T-helper 2 cell (primary cell): ENCODE results near the gene AKAP13.
A peak's percentile ranks its signal among the peaks of the same experiment; 100 is the strongest.

ENCODE experiments used
- DNase-seq, 5 experiments: peaks; one replicate each; pipeline versions ENCODE4 v3.0.0 to v3.0.0-alpha.2; 2012 to 2022

AKAP13 gene

DNA sequence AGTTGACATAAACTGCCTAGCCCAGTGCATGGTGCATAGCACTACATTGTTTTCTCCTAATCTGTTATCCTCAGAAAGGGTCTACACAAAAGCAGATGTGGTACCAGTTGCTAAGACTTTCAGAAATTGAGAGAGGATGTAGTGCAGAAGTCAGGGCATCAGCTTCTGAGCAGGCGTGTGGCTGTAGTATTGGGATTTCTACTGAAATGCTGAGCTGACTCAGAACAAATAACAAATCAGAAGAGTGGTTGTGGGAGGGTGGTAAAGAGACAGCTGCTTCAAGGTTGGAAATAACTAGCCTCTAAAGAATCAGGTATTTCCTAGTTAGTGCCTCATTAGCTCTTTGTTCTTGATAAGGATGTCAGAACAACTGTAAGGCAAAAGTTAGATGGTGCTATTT is 161.3 kb downstream of the AKAP13 start:
- peak in 1 of 5 experiments; percentile 93 for DNase-seq

- no peak for DNase-seq
These were observed 162.1 kb downstream of the AKAP13 start for GRCh38 chr15:85542488-85542887.

DNA sequence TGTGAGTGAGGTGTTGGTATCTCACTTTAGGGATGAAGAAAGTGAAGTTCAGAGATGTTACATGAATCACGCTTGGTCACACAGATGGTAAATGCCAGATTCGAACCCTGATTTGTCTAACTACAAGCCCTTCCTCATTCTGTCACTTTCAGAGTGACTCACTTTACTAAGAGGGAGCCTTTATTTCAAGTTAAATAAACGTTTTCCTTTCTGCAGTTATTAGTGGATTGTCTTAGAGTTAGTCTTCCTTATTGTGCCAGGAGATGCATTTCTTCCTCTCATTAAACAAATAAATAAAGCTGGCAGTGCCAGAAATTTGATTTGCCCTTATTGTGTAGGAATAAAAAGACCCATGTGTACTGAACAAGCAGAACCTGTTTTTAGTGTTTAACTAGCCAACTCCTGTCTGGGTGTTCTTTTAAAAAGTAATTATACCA is 162.5 kb downstream of the AKAP13 start:
- DNase-seq: peak in 1 of 5 experiments; percentile 83

- peak in 2 of 5 experiments; percentile 52 to 81 for DNase-seq
These were observed 163.3 kb downstream of the AKAP13 start for GRCh38 chr15:85543741-85544155.

DNA sequence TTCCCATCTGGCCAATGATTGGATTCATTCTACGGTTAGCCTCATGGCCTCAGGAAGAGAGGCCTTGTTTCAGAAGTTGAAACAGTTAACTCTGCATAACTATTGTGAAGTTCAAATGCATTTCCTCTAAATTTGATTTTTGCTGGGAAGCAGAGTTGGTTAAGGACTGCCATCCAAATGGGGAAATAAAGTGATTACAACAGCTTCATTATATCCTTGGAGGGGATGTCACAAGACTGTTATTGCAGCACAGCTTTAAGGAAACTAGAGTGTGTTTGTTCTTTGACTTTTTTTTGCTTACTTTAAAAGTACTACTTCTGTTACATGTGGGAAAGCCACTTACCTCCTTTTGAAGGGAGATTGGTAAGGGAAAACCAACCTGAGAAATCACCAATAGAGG is 164.8 kb downstream of the AKAP13 start:
- DNase-seq: no peak

GRCh38 chr15:85545752-85546151 is 165.3 kb downstream of the AKAP13 start:
- no peak for DNase-seq

DNA sequence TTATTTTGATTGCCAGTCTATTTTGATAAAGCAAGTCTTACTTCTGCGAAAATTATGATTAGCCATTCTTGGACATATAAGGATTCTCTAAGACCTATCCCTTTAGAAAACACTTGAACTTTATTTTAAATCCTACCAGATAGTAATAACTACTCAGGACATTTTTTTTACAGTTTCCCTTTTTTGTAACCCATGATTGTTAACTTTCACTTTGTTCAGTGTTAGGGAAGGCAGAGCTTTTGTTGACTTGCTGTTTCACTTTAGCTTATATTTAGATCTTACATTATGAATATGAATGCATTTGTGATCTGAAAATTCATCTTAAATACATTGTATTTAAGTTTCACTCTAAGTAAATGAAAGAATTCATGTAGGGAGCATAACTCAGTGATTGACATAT is 167.0 kb downstream of the AKAP13 start:
- no peak for DNase-seq

GRCh38 chr15:85550283-85550682 is 169.9 kb downstream of the AKAP13 start:
- no peak for DNase-seq

DNA sequence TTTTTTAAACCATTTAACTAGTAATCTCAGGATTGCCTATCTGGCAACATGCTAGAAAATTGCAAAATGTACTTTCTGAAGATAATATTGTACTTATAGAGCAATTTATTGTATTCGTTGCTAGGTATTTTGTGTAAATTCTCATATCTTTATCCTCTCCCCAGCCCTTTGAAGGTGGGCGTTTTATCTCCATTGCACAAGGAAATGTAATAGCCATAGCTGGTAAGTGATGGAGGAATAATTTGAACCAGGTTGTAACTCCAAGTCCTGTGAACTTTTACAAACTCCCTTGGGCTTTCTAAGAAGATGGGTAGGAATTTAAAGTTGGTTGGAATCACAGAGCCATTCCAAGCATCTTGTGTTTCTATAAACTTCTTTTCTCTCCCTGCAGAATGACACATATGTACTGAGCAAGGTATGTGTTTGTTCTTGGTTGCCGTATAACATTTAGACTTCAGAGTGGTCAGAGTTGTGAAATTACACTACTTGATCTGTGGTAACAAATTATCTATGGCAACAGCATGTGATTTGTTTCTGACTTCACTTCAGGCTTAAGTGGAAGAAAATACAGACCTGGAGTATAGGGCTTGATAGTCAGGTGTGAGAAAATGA is 170.9 kb downstream of the AKAP13 start:
- DNase-seq: no peak

DNA sequence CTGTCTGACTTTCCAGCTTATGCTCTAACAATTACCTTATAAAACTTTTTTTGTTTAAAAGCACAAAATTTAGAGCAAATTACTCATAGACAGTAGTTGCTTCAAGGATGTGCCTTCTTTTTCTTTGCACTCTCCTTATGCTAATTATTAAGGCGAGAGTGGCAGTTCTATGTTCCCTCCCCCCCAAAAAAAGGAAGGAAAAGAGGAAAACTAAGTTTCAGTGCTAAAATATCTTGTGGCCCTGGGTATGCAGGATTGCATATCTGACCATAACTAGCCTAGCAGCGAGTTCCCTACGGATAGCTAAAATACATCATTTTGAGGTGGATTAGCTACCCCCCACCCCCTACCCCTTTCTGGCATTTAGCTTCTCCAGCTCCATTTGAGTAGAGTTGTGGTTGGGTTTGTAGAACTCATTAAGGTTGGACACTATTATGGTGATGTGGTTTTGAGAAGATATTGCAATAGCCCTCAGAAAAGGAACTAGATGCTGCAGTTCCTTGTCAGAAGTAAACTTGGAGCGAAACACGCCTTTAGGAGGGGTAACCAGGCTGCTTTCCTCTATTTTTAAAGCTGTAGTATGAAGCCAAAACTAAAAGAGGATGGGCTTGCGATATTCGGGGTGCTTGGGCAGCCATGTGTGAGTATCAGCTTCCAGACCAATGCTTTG is 174.6 kb downstream of the AKAP13 start:
- DNase-seq: peak in 1 of 5 experiments; percentile 40

DNA sequence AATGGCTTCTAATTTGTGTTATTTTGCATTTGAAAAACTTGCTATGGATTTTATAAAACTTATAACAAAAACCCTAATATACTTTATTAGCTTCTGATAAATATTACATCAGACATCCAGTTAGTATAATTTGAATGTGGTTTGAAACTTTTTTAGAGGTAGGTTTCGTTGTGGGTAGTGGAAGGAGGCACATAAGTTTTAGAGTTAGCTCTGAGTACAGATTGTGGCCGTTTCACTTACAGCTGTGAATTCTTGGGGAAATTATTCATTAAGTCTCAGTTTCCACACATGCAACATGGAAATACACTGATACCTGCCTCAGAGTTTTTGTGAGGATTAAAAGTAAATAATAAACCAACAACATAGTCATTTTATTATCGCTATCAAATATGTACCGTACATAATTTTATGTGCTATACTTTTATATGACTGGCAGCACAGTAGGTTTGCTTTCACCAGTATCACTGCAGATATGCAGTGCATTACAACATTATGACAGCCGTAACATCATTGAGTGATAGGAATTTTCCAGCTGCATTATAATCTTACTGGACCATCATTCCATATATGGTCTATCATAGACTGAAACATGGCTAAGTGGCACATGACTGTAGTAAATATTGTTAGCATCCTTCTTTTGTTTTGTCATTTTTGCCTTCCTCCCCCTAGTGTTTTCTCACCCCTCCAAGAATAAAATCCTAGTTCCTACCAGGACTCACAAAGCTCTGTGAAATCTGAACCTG is 175.6 kb downstream of the AKAP13 start:
- no peak for DNase-seq

DNA sequence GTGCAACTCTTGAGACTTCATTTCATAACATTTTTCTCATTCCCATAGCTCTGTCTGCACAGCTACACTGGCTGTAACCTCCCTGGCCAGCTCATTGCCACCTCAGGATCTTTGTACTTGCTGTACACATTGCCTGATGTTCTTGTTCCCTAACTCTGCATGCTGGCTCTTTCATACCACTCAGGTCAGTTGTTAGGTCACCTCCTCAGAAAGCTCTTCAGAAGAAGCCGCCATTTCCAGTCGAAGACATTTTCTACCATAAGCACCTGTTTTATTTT is 176.2 kb downstream of the AKAP13 start:
- DNase-seq: no peak

DNA sequence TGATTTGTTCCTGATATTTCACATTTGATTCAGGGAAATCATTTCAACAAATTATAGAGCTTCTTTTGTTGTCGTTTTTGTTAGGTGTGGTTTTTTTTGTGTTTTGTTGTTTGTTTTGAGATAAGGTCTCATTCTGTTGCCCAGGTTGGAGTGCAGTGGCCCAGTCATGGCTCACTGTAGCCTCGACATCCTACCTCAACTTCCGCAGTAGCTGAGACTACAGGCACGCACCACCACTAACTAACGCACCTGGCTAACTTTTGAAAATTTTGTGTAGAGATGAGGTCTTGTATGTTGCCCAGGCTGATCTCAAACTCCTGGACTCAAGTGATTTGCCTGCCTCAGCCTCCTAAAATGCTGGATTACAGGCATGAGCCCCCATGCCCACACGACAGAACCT is 177.0 kb downstream of the AKAP13 start:
- peak in 1 of 5 experiments; percentile 54 for DNase-seq

- DNase-seq: no peak
These were observed 178.4 kb downstream of the AKAP13 start for GRCh38 chr15:85558848-85559247.

DNA sequence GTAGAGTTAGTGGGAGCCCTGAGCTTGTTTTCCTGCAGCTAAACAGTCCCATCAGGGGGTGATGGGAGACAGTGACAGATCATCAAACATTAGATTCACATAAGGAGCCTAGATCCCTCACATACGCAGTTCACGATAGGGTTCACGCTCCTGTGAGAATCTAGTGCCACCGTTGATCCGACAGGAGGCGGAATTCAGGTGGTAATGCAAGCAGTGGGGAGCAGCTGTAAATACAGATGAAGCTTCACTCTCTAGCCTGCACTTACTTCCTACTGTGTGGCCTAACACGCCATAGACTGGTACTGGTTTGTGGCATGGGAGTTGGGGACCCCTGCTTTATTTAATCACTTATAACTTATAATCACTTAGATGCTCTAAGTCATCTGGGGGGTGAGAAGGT is 179.1 kb downstream of the AKAP13 start:
- no peak for DNase-seq

GRCh38 chr15:85562824-85563223 is 182.4 kb downstream of the AKAP13 start:
- DNase-seq: no peak

- DNase-seq: no peak
These were observed 182.9 kb downstream of the AKAP13 start for GRCh38 chr15:85563328-85563727.

GRCh38 chr15:85563731-85564130 is 183.3 kb downstream of the AKAP13 start:
- no peak for DNase-seq

DNA sequence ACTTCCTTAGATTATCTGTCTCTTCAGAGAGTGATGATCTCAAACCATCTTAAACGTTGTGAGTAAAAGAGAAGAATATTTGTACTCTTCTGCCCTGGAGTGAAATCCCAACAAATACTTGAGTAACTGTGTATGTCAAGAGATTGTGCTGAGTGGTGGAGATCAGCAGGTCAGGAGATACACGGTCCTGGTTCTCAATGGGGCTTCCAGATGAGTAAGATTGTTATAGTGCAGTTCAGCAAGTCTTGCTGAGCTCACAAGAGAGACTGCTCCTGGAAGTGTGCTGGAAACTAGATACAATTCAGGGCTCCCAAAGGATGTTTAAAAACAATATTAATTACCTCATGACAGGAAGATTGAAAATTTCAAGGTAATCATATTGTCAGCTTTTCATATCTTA is 184.3 kb downstream of the AKAP13 start:
- DNase-seq: no peak

DNA sequence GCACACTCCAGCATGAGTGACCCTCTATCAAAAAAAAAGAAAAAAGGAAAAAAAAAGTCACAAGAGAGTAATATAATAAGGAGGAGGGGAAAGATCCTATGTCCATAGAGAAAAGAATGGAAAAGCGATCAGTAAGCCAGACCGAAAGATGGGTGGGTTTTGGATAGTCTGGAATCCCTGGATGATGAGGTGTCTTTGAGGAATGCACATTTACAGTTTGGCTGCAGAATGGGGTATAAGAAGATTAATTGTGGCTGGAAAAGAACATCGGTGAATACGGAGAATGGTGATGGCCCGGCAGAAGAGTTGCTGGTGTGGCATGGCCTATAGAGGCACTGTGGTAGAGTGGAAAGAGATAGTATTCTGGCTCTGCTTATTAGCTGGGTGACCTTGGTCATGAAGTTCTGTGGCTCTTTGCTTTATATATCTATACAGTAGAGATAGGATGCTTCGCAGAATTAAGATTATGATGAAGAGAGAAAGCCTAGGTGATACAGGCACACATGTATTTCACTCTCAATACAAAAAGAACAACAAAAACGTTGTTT is 187.9 kb downstream of the AKAP13 start:
- DNase-seq: no peak

GRCh38 chr15:85570336-85570735 is 189.9 kb downstream of the AKAP13 start:
- DNase-seq: no peak

GRCh38 chr15:85571780-85572179 is 191.4 kb downstream of the AKAP13 start:
- no peak for DNase-seq

- no peak for DNase-seq
These were observed 196.0 kb downstream of the AKAP13 start for GRCh38 chr15:85576392-85576791.
